Measurements from ENCODE around the gene NDUFV2.
A peak's percentile ranks its signal among the peaks of the same experiment; 100 is the strongest.

Gene NDUFV2

DNA sequence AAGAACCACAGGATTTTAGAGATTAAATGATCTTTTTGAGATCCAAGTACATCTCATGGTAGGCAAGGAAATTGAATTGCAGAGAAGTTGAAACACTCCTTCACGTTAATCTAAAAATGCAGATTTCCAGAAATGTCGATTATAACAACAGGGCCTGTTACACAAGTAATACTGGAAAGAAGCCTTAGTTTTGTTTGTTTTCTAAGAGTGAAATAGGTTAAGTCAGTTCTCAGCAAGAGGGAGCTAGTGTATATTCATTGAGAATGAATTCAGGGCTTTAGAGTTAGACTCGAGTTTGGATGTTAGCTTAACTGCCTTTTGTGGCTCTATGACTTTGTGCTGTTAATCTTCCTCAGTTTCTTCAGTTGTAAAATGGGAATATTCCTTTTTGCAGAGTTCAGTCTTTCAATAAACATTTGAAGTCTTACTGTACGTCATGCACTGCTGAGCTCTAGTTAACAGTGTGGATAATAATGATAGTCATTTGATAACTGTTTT is 926 bp downstream of the NDUFV2 start:
- H3K4me3 ChIP-seq (replicated peaks in 1 of 2; ENCODE audit: low read depth in 2 of 2, low read length in 2 of 2): peak overlapping the region; percentile 69 to 74
- TF ChIP-seq, protein P1, sequence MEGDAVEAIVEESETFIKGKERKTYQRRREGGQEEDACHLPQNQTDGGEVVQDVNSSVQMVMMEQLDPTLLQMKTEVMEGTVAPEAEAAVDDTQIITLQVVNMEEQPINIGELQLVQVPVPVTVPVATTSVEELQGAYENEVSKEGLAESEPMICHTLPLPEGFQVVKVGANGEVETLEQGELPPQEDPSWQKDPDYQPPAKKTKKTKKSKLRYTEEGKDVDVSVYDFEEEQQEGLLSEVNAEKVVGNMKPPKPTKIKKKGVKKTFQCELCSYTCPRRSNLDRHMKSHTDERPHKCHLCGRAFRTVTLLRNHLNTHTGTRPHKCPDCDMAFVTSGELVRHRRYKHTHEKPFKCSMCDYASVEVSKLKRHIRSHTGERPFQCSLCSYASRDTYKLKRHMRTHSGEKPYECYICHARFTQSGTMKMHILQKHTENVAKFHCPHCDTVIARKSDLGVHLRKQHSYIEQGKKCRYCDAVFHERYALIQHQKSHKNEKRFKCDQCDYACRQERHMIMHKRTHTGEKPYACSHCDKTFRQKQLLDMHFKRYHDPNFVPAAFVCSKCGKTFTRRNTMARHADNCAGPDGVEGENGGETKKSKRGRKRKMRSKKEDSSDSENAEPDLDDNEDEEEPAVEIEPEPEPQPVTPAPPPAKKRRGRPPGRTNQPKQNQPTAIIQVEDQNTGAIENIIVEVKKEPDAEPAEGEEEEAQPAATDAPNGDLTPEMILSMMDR (IDR thresholded peaks at IDR 0.05; ENCODE audit: low read depth, low read length): no peak
- DNase-seq (ENCODE audit: low read depth in 2 of 2): peak; percentile 50 to 53

DNA sequence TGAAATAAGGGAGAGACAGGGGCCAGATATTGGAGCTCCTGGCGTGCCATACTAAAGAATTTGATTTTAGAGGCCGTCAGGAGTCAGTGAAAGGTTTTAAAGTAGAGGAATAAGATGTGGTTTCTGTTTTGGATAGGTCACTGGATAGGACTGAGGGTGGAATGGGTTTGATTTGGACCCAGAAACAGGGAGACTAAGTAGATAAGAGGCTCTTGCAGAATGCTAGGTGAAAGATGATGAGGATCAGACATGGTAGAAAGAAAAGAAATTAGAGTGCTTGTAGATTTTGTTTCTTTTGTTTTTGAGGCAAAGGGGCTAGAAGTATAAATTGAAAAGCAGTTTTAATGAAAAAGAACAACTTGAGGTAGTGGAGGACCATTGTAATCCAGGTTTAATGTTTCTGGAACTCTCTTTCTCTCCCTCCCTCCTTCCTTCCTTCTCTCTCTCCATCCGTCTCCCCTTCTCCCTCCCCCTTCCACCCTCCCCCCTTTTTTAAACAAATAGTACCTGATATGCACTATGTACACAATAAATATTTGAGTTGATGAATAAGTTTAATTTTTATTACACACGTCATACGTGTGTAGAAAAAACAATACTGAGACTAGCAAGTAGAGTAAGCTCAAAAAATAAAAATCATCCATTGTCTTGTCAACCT is 1.9 kb downstream of the NDUFV2 start:
- peak overlapping the region; percentile 69 to 74 for H3K4me3 ChIP-seq (replicated peaks in 1 of 2; ENCODE audit: low read depth in 2 of 2, low read length in 2 of 2)
- DNase-seq (ENCODE audit: low read depth in 2 of 2): no peak
- TF ChIP-seq, protein P1 (IDR thresholded peaks at IDR 0.05; ENCODE audit: low read depth, low read length): no peak

DNA sequence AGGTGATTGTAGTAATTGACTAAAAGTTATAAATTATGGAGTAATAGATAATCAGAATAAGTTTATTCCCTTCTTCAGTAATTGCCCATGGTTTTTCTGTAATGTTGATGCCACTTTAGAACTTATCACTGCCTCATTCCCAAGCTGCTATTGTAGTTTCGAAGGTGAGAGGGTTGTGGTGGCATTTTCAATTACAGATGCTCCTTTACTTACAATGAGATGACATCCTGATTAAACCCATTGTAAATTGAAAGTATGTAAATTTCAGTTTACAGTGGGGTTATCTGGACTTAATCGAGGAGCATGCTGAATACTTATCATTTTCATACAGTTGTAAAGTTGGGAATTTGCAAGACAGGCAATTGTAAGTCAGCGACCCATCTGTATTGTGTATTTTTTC is 2.9 kb downstream of the NDUFV2 start:
- TF ChIP-seq, protein P1 (IDR thresholded peaks at IDR 0.05; ENCODE audit: low read depth, low read length): no peak
- peak overlapping the region in 1 of 2 donors; percentile 74 for H3K4me3 ChIP-seq (replicated peaks in 1 of 2; ENCODE audit: low read depth in 2 of 2, low read length in 2 of 2)

DNA sequence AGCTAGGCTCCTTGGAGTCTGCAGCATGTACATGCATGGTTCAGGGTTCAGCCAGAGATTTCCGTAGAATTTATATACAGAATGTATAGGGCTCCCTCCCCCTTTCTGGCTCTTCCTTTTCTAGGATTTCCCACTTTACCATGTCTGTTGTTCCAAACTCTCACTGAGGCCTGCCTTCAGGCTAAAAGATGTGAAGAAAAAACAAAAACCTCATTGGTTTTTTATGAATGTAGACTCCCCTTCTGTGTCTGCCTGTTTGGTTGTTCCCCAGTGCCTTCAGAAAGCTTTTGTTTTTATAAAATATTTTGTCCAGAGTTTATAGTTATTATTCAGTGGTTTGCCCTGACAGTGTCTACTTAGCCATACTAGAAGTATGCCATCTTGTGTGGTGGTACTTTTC is 3.6 kb downstream of the NDUFV2 start:
- TF ChIP-seq, protein P1 (IDR thresholded peaks at IDR 0.05; ENCODE audit: low read depth, low read length): no peak
- no peak for DNase-seq (ENCODE audit: low read depth in 2 of 2)
- H3K4me3 ChIP-seq (replicated peaks in 1 of 2; ENCODE audit: low read depth in 2 of 2, low read length in 2 of 2): peak overlapping the region; percentile 6 to 8

More for the DNA sequence above, 2.9 kb downstream of the NDUFV2 start:
- DNase-seq (ENCODE audit: low read depth in 2 of 2): no peak

- TF ChIP-seq, protein P1 (IDR thresholded peaks at IDR 0.05; ENCODE audit: low read depth, low read length): no peak
- no peak for DNase-seq (ENCODE audit: low read depth in 2 of 2)
- no peak overlapping the region for H3K4me3 ChIP-seq (replicated peaks in 1 of 2; ENCODE audit: low read depth in 2 of 2, low read length in 2 of 2)
Observed at GRCh38 chr18:9106800-9107584, 4.5 kb downstream of the NDUFV2 start.

GRCh38 chr18:9108911-9109310 is 6.4 kb downstream of the NDUFV2 start:
- TF ChIP-seq, protein P1 (IDR thresholded peaks at IDR 0.05; ENCODE audit: low read depth, low read length): no peak
- no peak overlapping the region for H3K4me3 ChIP-seq (replicated peaks in 1 of 2; ENCODE audit: low read depth in 2 of 2, low read length in 2 of 2)
- DNase-seq (ENCODE audit: low read depth in 2 of 2): no peak
